Gastroesophageal sphincter (tissue), 3 donors: ENCODE data around the gene UBE2B.

ENCODE experiments used
- CTCF ChIP-seq, 4 experiments: fragments of 200-600 bp in 2 of 4; fragments of 450-650 bp in 2 of 4; sonication (generic) in 1 of 4; IDR thresholded peaks; one replicate each; pipeline ENCODE4 v1.5.1; 2017 to 2019; ENCODE audit warnings: antibody characterized with exemption in 4 of 4, mild to moderate bottlenecking in 2 of 4, moderate library complexity in 2 of 4
- EP300 ChIP-seq: sonication (generic); formaldehyde crosslinking; IDR thresholded peaks from one replicate; pipeline ENCODE4 v1.6.1; 2017; ENCODE audit warnings: antibody characterized with exemption, mild to moderate bottlenecking
- POLR2A ChIP-seq, 2 donors: fragments of 450-650 bp; IDR thresholded peaks; one replicate each; pipeline ENCODE4 v1.6.1; 2017; ENCODE audit warnings: antibody characterized with exemption in 2 of 2, mild to moderate bottlenecking in 2 of 2, moderate library complexity in 1 of 2
- POLR2AphosphoS5 ChIP-seq: sonication (generic); formaldehyde crosslinking; IDR thresholded peaks from one replicate; pipeline ENCODE4 v1.6.1; 2017; ENCODE audit warnings: antibody characterized with exemption

GRCh38 chr5:134413046-134413445 lies 41.7 kb downstream of the UBE2B start:
- TF ChIP-seq POLR2AphosphoS5 (no peak), POLR2A (IDR thresholded peaks at IDR 0.05) (no peak), EP300 (no peak), CTCF (IDR thresholded peaks at IDR 0.05) (no peak)
